ENCODE results near the gene IPO4. TPM values are rescaled to one million over a fixed set of nuclear protein-coding genes. Genes with fewer than 3 reads are reported as not detected.
"Not testable (repeated sequence)": the region's sequence is repeated elsewhere in the genome, so short reads cannot be mapped to it uniquely, and the experiment has no call there.

Gene IPO4
- total RNA-seq, 5 donors from 2014 or later (not counting 1 experiment from before 2014, with no cell fraction given): 34.4 to 53.4 (median 39.6) TPM

- DNase-seq: peak in 14 of 35 experiments; percentile 8 to 47 (median 18)
- POLR2A ChIA-PET: interaction anchor here (0.6 to 1.6 kb wide), 5 partner anchors 11 to 60 kb away, joined by 3 to 7 read pairs (median 5); partner anchors contain the start of genes TINF2 (in 2 of the 2), CHMP4A (in 1 of the 2) and REC8 (in 1 of the 2)
- Histone ChIP-seq H3K4me1 (ENCODE audit: control insufficient read depth in 1 of 2, extremely low read depth in 1 of 2, insufficient read depth in 2 of 2, low read length in 2 of 2) (peaks cover 18 to 41% of the 10 kb centered on the region in 2 experiments), H3K9me3 (no peaks in the 10 kb centered on the region), H3K4me3 (ENCODE audit: control insufficient read depth in 1 of 2, extremely low read depth in 1 of 2, low read length in 1 of 2) (peak overlapping the region; percentile 76 to 98), H3K36me3 (ENCODE audit: control insufficient read depth in 2 of 2, extremely low read depth in 1 of 2, insufficient read depth in 1 of 2, low read length in 1 of 2) (peaks cover 0 to 25% of the 10 kb centered on the region in 2 donors), H3K27me3 (replicated peaks in 1 of 2; ENCODE audit: control insufficient read depth in 2 of 2, extremely low read depth in 1 of 2, insufficient read depth in 2 of 2, low read length in 1 of 2) (no peaks in the 10 kb centered on the region), H3K27ac (ENCODE audit: low read length) (peak overlapping the region; percentile 72)
- 6% methylated on average over 15 of the region's 23 CpGs for WGBS (ENCODE audit: insufficient coverage)
- H3K36me3 Mint-ChIP-seq: peaks cover 29% of the 10 kb centered on the region
- peak overlapping the region; percentile 97 for H3K27ac Mint-ChIP-seq
- ATAC-seq (replicated peaks in 1 of 4): peak in 3 of 4 experiments; percentile 7 to 23 (median 11)
- peaks cover 54 to 64% (median 60%) of the 10 kb centered on the region in 3 donors for H3K4me1 Mint-ChIP-seq
- peak overlapping the region; percentile 83 to 99 (median 95) for H3K4me3 Mint-ChIP-seq
- H3K27me3 Mint-ChIP-seq: no peaks in the 10 kb centered on the region
- CTCF ChIA-PET: interaction anchor here in 1 of 2 donors (0.6 to 1.6 kb wide), 5 partner anchors 11 to 1312 kb away, joined by 3 to 9 read pairs (median 4); partner anchors contain the start of genes DHRS1, NOP9, RBM23 and TINF2
- no peaks in the 10 kb centered on the region for H3K9me3 Mint-ChIP-seq
Measured at GRCh38 chr14:24231263-24232120, 42.9 kb upstream of the IPO4 start.

GRCh38 chr14:24228902-24229301 is 40.3 kb upstream of the IPO4 start:
- H3K4me3 ChIP-seq (ENCODE audit: control insufficient read depth in 1 of 2, extremely low read depth in 1 of 2, low read length in 1 of 2): no peak overlapping the region
- peaks cover 0 to 5% of the 10 kb centered on the region in 2 donors for H3K36me3 ChIP-seq (ENCODE audit: control insufficient read depth in 2 of 2, extremely low read depth in 1 of 2, insufficient read depth in 1 of 2, low read length in 1 of 2)
- peaks cover 16% of the 10 kb centered on the region for H3K36me3 Mint-ChIP-seq
- peaks cover 16 to 36% of the 10 kb centered on the region in 2 experiments for H3K4me1 ChIP-seq (ENCODE audit: control insufficient read depth in 1 of 2, extremely low read depth in 1 of 2, insufficient read depth in 2 of 2, low read length in 2 of 2)
- H3K27me3 Mint-ChIP-seq: no peaks in the 10 kb centered on the region
- no peaks in the 10 kb centered on the region for H3K9me3 ChIP-seq
- H3K9me3 Mint-ChIP-seq: no peaks in the 10 kb centered on the region
- ATAC-seq (replicated peaks in 1 of 4): no peak
- POLR2A ChIA-PET: interaction anchor here (0.6 to 0.9 kb wide), 7 partner anchors 10 to 258 kb away, joined by 3 to 8 read pairs (median 4); partner anchors contain the start of genes PSME1 (in 1 of the 2) and TINF2 (in 1 of the 2)
- H3K4me3 Mint-ChIP-seq: no peak overlapping the region
- H3K27ac Mint-ChIP-seq: no peak overlapping the region
- WGBS (ENCODE audit: insufficient coverage): 71% methylated on average over 1 of the region's 1 CpG
- CTCF ChIA-PET: interaction anchor here (0.6 to 1.0 kb wide), 6 partner anchors 13 to 220 kb away, joined by 3 to 6 read pairs (median 4); partner anchors contain the start of gene MDP1 (in 1 of the 2)
- no peaks in the 10 kb centered on the region for H3K27me3 ChIP-seq (replicated peaks in 1 of 2; ENCODE audit: control insufficient read depth in 2 of 2, extremely low read depth in 1 of 2, insufficient read depth in 2 of 2, low read length in 1 of 2)
- no peak overlapping the region for H3K27ac ChIP-seq (ENCODE audit: low read length)
- H3K4me1 Mint-ChIP-seq: peaks cover 43 to 64% (median 55%) of the 10 kb centered on the region in 3 donors
- DNase-seq: no peak

- ATAC-seq (replicated peaks in 1 of 4): no peak
- peaks cover 16% of the 10 kb centered on the region for H3K36me3 Mint-ChIP-seq
- H3K27me3 Mint-ChIP-seq: no peaks in the 10 kb centered on the region
- no peak for DNase-seq
- H3K9me3 ChIP-seq: no peaks in the 10 kb centered on the region
- H3K9me3 Mint-ChIP-seq: no peaks in the 10 kb centered on the region
- peaks cover 0 to 5% of the 10 kb centered on the region in 2 donors for H3K36me3 ChIP-seq (ENCODE audit: control insufficient read depth in 2 of 2, extremely low read depth in 1 of 2, insufficient read depth in 1 of 2, low read length in 1 of 2)
- H3K27me3 ChIP-seq (replicated peaks in 1 of 2; ENCODE audit: control insufficient read depth in 2 of 2, extremely low read depth in 1 of 2, insufficient read depth in 2 of 2, low read length in 1 of 2): no peaks in the 10 kb centered on the region
- no CpG with 5 or more reads among the region's 1 CpG for WGBS (ENCODE audit: insufficient coverage)
- POLR2A ChIA-PET: no interaction called here
- H3K4me3 Mint-ChIP-seq: no peak overlapping the region
- H3K4me1 ChIP-seq (ENCODE audit: control insufficient read depth in 1 of 2, extremely low read depth in 1 of 2, insufficient read depth in 2 of 2, low read length in 2 of 2): peaks cover 5 to 20% of the 10 kb centered on the region in 2 experiments
- peaks cover 31 to 45% (median 36%) of the 10 kb centered on the region in 3 donors for H3K4me1 Mint-ChIP-seq
- H3K4me3 ChIP-seq (ENCODE audit: control insufficient read depth in 1 of 2, extremely low read depth in 1 of 2, low read length in 1 of 2): no peak overlapping the region
- H3K27ac Mint-ChIP-seq: no peak overlapping the region
- CTCF ChIA-PET: interaction anchor here in 1 of 2 donors (0.6 to 1.5 kb wide), 2 partner anchors 11 to 71 kb away, joined by 3 read pairs; partner anchors contain the start of gene MDP1
- no peak overlapping the region for H3K27ac ChIP-seq (ENCODE audit: low read length)
Measured at GRCh38 chr14:24226473-24226872, 37.9 kb upstream of the IPO4 start.

GRCh38 chr14:24224618-24225071 is 36.0 kb upstream of the IPO4 start:
- ATAC-seq (replicated peaks in 1 of 4) (no peak), DNase-seq (no peak)
- peak overlapping the region in 1 of 2 donors; percentile 25 for H3K27ac Mint-ChIP-seq
- H3K36me3 ChIP-seq (ENCODE audit: control insufficient read depth in 2 of 2, extremely low read depth in 1 of 2, insufficient read depth in 1 of 2, low read length in 1 of 2): peaks cover 0 to 5% of the 10 kb centered on the region in 2 donors
- peaks cover 0 to 7% of the 10 kb centered on the region in 2 experiments for H3K4me1 ChIP-seq (ENCODE audit: control insufficient read depth in 1 of 2, extremely low read depth in 1 of 2, insufficient read depth in 2 of 2, low read length in 2 of 2)
- no peak overlapping the region for H3K4me3 ChIP-seq (ENCODE audit: control insufficient read depth in 1 of 2, extremely low read depth in 1 of 2, low read length in 1 of 2)
- ChIA-PET CTCF (interaction anchor here in 1 of 2 donors (1.0 kb wide), 1 partner anchor 9 kb away, joined by 3 read pairs; the partner anchor contains the start of gene MDP1), POLR2A (interaction anchor here in 1 of 2 donors (0.5 kb wide), 1 partner anchor 146 kb away, joined by 6 read pairs; no protein-coding TSS in a partner anchor)
- H3K9me3 ChIP-seq: no peaks in the 10 kb centered on the region
- 96% methylated on average over 4 of the region's 7 CpGs for WGBS (ENCODE audit: insufficient coverage)
- H3K27me3 ChIP-seq (replicated peaks in 1 of 2; ENCODE audit: control insufficient read depth in 2 of 2, extremely low read depth in 1 of 2, insufficient read depth in 2 of 2, low read length in 1 of 2): no peaks in the 10 kb centered on the region
- H3K27me3 Mint-ChIP-seq: no peaks in the 10 kb centered on the region
- peaks cover 16% of the 10 kb centered on the region for H3K36me3 Mint-ChIP-seq
- H3K4me1 Mint-ChIP-seq: peaks cover 22 to 37% (median 29%) of the 10 kb centered on the region in 3 donors
- no peaks in the 10 kb centered on the region for H3K9me3 Mint-ChIP-seq
- H3K4me3 Mint-ChIP-seq: no peak overlapping the region
- no peak overlapping the region for H3K27ac ChIP-seq (ENCODE audit: low read length)

- H3K4me1 Mint-ChIP-seq: peaks cover 21 to 31% (median 27%) of the 10 kb centered on the region in 3 donors
- CTCF ChIA-PET; H3K4me3 Mint-ChIP-seq; H3K27me3 ChIP-seq (replicated peaks in 1 of 2; ENCODE audit: control insufficient read depth in 2 of 2, extremely low read depth in 1 of 2, insufficient read depth in 2 of 2, low read length in 1 of 2); H3K36me3 ChIP-seq (ENCODE audit: control insufficient read depth in 2 of 2, extremely low read depth in 1 of 2, insufficient read depth in 1 of 2, low read length in 1 of 2); H3K9me3 Mint-ChIP-seq; H3K27me3 Mint-ChIP-seq; H3K27ac Mint-ChIP-seq; H3K4me1 ChIP-seq (ENCODE audit: control insufficient read depth in 1 of 2, extremely low read depth in 1 of 2, insufficient read depth in 2 of 2, low read length in 2 of 2); H3K27ac ChIP-seq (ENCODE audit: low read length); H3K4me3 ChIP-seq (ENCODE audit: control insufficient read depth in 1 of 2, extremely low read depth in 1 of 2, low read length in 1 of 2); DNase-seq; ATAC-seq (replicated peaks in 1 of 4); H3K9me3 ChIP-seq: not testable (repeated sequence)
- WGBS (ENCODE audit: insufficient coverage): no CpG with 5 or more reads among the region's 4 CpGs
- POLR2A ChIA-PET: interaction anchor here in 1 of 2 donors (0.6 kb wide), 1 partner anchor 36 kb away, joined by 7 read pairs; no protein-coding TSS in a partner anchor
- H3K36me3 Mint-ChIP-seq: peaks cover 13% of the 10 kb centered on the region
Measured at GRCh38 chr14:24222987-24223386, 34.4 kb upstream of the IPO4 start.

GRCh38 chr14:24219521-24219920 is 30.9 kb upstream of the IPO4 start:
- Mint-ChIP-seq H3K27me3 (no peaks in the 10 kb centered on the region), H3K36me3 (peaks cover 10% of the 10 kb centered on the region), H3K27ac (no peak overlapping the region), H3K4me1 (peaks cover 12 to 24% (median 22%) of the 10 kb centered on the region in 3 donors), H3K9me3 (no peaks in the 10 kb centered on the region), H3K4me3 (no peak overlapping the region)
- Histone ChIP-seq H3K4me3 (ENCODE audit: control insufficient read depth in 1 of 2, extremely low read depth in 1 of 2, low read length in 1 of 2) (no peak overlapping the region), H3K36me3 (ENCODE audit: control insufficient read depth in 2 of 2, extremely low read depth in 1 of 2, insufficient read depth in 1 of 2, low read length in 1 of 2) (peaks cover 0 to 7% of the 10 kb centered on the region in 2 donors), H3K27me3 (replicated peaks in 1 of 2; ENCODE audit: control insufficient read depth in 2 of 2, extremely low read depth in 1 of 2, insufficient read depth in 2 of 2, low read length in 1 of 2) (no peaks in the 10 kb centered on the region), H3K9me3 (no peaks in the 10 kb centered on the region), H3K4me1 (ENCODE audit: control insufficient read depth in 1 of 2, extremely low read depth in 1 of 2, insufficient read depth in 2 of 2, low read length in 2 of 2) (peaks cover 9 to 18% of the 10 kb centered on the region in 2 experiments), H3K27ac (ENCODE audit: low read length) (no peak overlapping the region)
- no CpG with 5 or more reads among the region's 3 CpGs for WGBS (ENCODE audit: insufficient coverage)
- POLR2A ChIA-PET: interaction anchor here in 1 of 2 donors (0.6 to 0.7 kb wide), 2 partner anchors 9 to 204 kb away, joined by 5 read pairs; no protein-coding TSS in a partner anchor
- DNase-seq (no peak), ATAC-seq (replicated peaks in 1 of 4) (no peak)
- CTCF ChIA-PET: interaction anchor here (0.6 to 1.3 kb wide), 4 partner anchors 23 to 245 kb away, joined by 3 to 5 read pairs (median 4); partner anchors contain the start of gene TINF2 (in 1 of the 2)

Data from T-cell (primary cell).